ENCODE data around the gene SOST. TPM values are rescaled to one million over a fixed set of nuclear protein-coding genes. Genes with fewer than 3 reads are reported as not detected.
A peak's percentile ranks its signal among the peaks of the same experiment; 100 is the strongest.

Gene SOST
- total and polyA plus RNA-seq, 7 donors = not detected

GRCh38 chr17:43721537-43722268 lies 36.9 kb downstream of the SOST start:
- DNase-seq = no peak
- no peaks in the 10 kb centered on the region for H3K9me3 ChIP-seq
- intact Hi-C loops (cut with DNase I) = no loop called here
- TF ChIP-seq POLR2AphosphoS5 (IDR thresholded peaks at IDR 0.05) (no peak), EP300 (IDR thresholded peaks at IDR 0.05) (no peak), POLR2A (IDR thresholded peaks at IDR 0.05) (no peak), CTCF (IDR thresholded peaks at IDR 0.05) (no peak)
- H3K4me3 ChIP-seq = no peak overlapping the region
- H3K4me1 ChIP-seq = no peaks in the 10 kb centered on the region
- H3K27ac ChIP-seq = peak overlapping the region in 1 of 4 donors; percentile 96
- 92% methylated on average over 4 of the region's 4 CpGs for WGBS, 2 donors
- no peaks in the 10 kb centered on the region for H3K27me3 ChIP-seq
- H3K36me3 ChIP-seq = no peaks in the 10 kb centered on the region

- Histone ChIP-seq H3K27ac (peak overlapping the region; percentile 96 to 97 (median 97)), H3K4me3 (peak overlapping the region; percentile 68 to 90 (median 72)), H3K9me3 (no peaks in the 10 kb centered on the region), H3K4me1 (no peaks in the 10 kb centered on the region), H3K36me3 (no peaks in the 10 kb centered on the region), H3K27me3 (no peaks in the 10 kb centered on the region)
- intact Hi-C loops (cut with DNase I) = no loop called here
- peak in 1 of 2 donors; percentile 69 for TF ChIP-seq POLR2A (IDR thresholded peaks at IDR 0.05)
- peak; percentile 48 to 91 (median 80) for TF ChIP-seq POLR2AphosphoS5 (IDR thresholded peaks at IDR 0.05)
- TF ChIP-seq EP300 (IDR thresholded peaks at IDR 0.05) = no peak
- WGBS, 2 donors = 1% methylated on average over 64 of the region's 64 CpGs
- DNase-seq = peak; percentile 89
These were observed 38.1 kb downstream of the SOST start for GRCh38 chr17:43720311-43721060.

- no peaks in the 10 kb centered on the region for H3K36me3 ChIP-seq
- no peak overlapping the region for H3K4me3 ChIP-seq
- H3K27me3 ChIP-seq = peaks cover 0 to under 1% (median 0%) of the 10 kb centered on the region in 3 donors
- H3K9me3 ChIP-seq = no peaks in the 10 kb centered on the region
- no peak for DNase-seq
- 75 to 89% methylated on average over 3 of the region's 3 CpGs for WGBS, 2 donors
- H3K27ac ChIP-seq = peak overlapping the region in 3 of 4 donors; percentile 96 to 97 (median 97)
- intact Hi-C loops (cut with DNase I) = no loop called here
- TF ChIP-seq EP300 (IDR thresholded peaks at IDR 0.05) (no peak), POLR2AphosphoS5 (IDR thresholded peaks at IDR 0.05) (no peak), CTCF (IDR thresholded peaks at IDR 0.05) (no peak), POLR2A (IDR thresholded peaks at IDR 0.05) (no peak)
- no peaks in the 10 kb centered on the region for H3K4me1 ChIP-seq
These were observed 39.0 kb downstream of the SOST start for GRCh38 chr17:43719578-43719977.

- Histone ChIP-seq H3K27me3 (peaks cover 0 to 10% (median 5%) of the 10 kb centered on the region in 3 donors), H3K4me1 (peaks cover 0 to 6% (median 6%) of the 10 kb centered on the region in 4 donors), H3K36me3 (no peaks in the 10 kb centered on the region), H3K27ac (no peak overlapping the region), H3K9me3 (no peaks in the 10 kb centered on the region), H3K4me3 (no peak overlapping the region)
- intact Hi-C loops (cut with DNase I) = no loop called here
- TF ChIP-seq EP300 (IDR thresholded peaks at IDR 0.05) (no peak), POLR2A (IDR thresholded peaks at IDR 0.05) (no peak), POLR2AphosphoS5 (IDR thresholded peaks at IDR 0.05) (no peak), CTCF (IDR thresholded peaks at IDR 0.05) (no peak)
- WGBS, 2 donors = 81 to 82% methylated on average over 5 of the region's 5 CpGs
- no peak for DNase-seq
These were observed 40.0 kb downstream of the SOST start for GRCh38 chr17:43718544-43718943.

GRCh38 chr17:43717913-43718312 lies 40.7 kb downstream of the SOST start:
- Histone ChIP-seq H3K4me1 (peaks cover 0 to 10% (median 9%) of the 10 kb centered on the region in 4 donors), H3K4me3 (no peak overlapping the region), H3K9me3 (no peaks in the 10 kb centered on the region), H3K36me3 (no peaks in the 10 kb centered on the region), H3K27ac (no peak overlapping the region), H3K27me3 (peaks cover 0 to 17% (median 10%) of the 10 kb centered on the region in 3 donors)
- WGBS, 2 donors = 76 to 79% methylated on average over 6 of the region's 6 CpGs
- DNase-seq = no peak
- no peak for TF ChIP-seq POLR2AphosphoS5 (IDR thresholded peaks at IDR 0.05)
- TF ChIP-seq CTCF (IDR thresholded peaks at IDR 0.05) = no peak
- no peak for TF ChIP-seq POLR2A (IDR thresholded peaks at IDR 0.05)
- TF ChIP-seq EP300 (IDR thresholded peaks at IDR 0.05) = no peak
- intact Hi-C loops (cut with DNase I) = no loop called here
